Epithelial cell of proximal tubule (primary cell): ENCODE data around the gene EML5. TPM values are rescaled to one million over a fixed set of nuclear protein-coding genes. Genes with fewer than 3 reads are reported as not detected.

Experiments used
- DNase-seq: peaks from one replicate; pipeline ENCODE4 v3.0.0-alpha.2; 2011; ENCODE audit warnings: low read depth
- H3K4me3 ChIP-seq: 2 replicates; pipeline ENCODE4 v1.5.1; 2011; ENCODE audit warnings: low read depth, mild to moderate bottlenecking, low read length
- total RNA-seq: library from RNA; depleted of rRNA; stranded (reverse); fragments of >200 nt; gene quantifications from 2 replicates; pipeline ENCODE4 v1.2.3, GENCODE V29; 2015
- TF ChIP-seq, protein P1 (sequence below): conservative IDR thresholded peaks from 2 replicates; pipeline ENCODE4 v1.5.1; 2012; ENCODE audit warnings: low read depth, mild to moderate bottlenecking, low read length

Gene EML5
- total RNA-seq, 1 donor from 2014 or later, result 0.40 TPM

DNA sequence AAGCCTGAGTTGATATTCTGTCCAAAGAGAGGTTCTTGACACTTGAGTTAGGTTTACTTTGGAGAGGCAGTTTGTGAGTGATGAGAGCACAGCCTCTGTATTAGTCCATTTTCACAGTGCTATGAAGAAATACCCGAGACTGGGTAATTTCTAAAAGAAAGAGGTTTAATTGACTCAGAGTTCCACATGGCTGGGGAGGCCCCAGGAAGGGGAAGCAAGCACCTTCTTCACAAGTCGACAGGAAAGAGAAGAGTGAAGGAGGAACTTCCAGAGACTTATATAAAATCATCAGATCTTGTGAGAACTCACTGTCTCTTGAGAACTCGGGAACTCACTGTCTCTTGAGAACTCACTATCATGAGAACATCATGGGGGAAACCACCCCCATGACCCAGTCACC, 224.6 kb downstream of the EML5 start:
- TF ChIP-seq, protein P1, sequence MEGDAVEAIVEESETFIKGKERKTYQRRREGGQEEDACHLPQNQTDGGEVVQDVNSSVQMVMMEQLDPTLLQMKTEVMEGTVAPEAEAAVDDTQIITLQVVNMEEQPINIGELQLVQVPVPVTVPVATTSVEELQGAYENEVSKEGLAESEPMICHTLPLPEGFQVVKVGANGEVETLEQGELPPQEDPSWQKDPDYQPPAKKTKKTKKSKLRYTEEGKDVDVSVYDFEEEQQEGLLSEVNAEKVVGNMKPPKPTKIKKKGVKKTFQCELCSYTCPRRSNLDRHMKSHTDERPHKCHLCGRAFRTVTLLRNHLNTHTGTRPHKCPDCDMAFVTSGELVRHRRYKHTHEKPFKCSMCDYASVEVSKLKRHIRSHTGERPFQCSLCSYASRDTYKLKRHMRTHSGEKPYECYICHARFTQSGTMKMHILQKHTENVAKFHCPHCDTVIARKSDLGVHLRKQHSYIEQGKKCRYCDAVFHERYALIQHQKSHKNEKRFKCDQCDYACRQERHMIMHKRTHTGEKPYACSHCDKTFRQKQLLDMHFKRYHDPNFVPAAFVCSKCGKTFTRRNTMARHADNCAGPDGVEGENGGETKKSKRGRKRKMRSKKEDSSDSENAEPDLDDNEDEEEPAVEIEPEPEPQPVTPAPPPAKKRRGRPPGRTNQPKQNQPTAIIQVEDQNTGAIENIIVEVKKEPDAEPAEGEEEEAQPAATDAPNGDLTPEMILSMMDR, result no peak
- no peak overlapping the region for H3K4me3 ChIP-seq
- DNase-seq, result no peak

DNA sequence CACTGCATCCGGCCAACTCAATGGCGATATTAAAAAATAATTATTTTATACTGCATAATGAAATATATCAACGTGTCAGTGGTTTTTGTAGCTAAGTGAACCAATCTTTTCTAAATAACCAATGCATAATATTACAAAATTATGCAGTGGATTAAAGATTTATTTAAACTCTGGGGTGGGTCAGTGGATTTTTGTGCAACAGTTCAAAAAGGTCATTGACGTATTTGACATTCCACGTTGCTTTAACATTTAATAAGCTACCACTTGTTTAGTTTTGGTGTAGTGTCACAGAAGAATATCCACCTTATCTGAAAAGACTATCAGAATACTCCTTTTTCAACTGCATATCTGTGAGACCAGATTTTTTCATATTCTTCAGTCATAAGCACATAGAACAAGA, 227.3 kb downstream of the EML5 start:
- DNase-seq, result no peak
- TF ChIP-seq, protein P1, result no peak

DNA sequence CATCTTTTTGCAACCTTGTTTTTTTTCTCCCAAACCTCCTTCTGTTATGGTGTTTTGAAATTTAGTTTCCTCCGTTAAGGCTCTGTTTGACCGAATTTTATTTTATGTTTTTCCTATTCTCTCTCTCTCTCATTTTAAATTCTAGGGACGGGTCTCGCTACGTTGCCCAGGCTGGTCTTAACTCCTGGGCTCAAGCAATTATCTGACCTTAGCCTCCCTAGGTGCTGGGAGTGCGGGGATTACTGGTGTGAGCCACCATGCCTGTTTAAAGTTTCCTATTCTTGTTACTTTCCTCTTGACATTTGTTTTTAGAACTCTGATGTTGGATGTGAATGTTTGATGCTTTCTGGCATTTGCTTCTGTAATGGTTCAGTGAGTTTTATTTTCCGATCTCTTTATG, 228.9 kb downstream of the EML5 start:
- H3K4me3 ChIP-seq, result peak overlapping the region; percentile 93
- TF ChIP-seq, protein P1, result no peak

More for the DNA sequence above, 227.3 kb downstream of the EML5 start:
- no peak overlapping the region for H3K4me3 ChIP-seq

DNA sequence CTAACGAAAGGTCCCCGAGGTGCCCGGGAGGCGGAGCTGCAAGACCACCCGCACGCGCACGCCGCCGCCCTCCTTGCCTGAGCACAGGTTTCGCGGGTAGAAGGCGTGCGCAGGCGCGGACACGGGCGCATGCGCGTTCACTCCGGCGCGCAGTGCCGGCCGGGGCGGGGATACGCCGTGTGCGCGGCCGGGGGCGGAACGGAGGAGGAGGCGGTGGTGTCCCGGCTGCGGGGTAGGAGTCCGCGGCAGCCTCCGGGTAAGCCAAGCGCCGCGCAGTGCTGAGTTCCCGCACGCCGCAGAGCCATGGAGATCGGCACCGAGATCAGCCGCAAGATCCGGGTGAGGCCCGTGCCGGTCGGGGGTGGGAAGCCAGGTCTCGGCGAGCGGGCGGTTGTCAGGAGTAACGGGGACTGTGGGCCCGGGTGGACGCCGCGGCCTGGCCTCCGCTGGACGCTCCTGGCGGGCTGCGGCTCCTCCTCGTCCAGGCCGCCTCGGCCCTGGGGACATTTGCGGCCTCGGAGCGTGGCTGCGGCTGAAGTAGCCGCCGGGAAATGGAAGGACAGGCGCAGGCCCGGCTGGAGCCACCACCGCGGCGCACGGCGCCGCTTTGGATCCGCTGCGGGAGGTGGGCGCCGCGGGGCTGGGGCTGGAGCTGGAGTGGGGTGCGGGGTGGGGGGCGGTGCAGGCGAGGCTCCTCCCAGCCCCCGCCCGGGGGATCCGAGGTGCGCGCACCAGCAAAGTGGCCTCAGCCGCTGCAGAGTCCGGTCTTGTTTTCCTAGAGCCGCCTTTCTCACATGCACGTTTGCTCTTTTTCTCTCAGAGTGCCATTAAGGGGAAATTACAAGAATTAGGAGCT, 229.7 kb downstream of the EML5 start, which contains the start of gene ZC3H14:
TSS of gene ZC3H14 (plus strand) at position 207 of the 856 bp plus-strand sequence. CDS start at position 304, 97 bp downstream.
- TF ChIP-seq, protein P1, result no peak
- DNase-seq, result no peak
- H3K4me3 ChIP-seq, result peak within 1 kb of the TSS; percentile 93

More for the DNA sequence above, 228.9 kb downstream of the EML5 start:
- DNase-seq, result no peak

DNA sequence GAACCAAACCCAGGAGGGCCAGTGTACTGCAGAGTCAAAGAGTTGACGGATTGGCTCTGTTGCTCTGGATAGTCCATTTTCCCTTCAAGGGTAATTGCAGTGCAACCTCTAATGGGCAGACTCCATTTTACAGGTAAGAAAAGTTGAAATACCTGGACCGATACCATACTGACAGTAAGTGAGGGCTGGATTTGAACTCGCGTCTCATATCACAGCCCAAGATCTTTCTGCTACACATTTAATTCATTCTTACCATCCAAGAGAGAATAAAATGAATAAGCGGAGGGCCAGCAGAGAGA, 230.3 kb downstream of the EML5 start:
- TF ChIP-seq, protein P1, result no peak
- H3K4me3 ChIP-seq, result peak overlapping the region; percentile 93
- no peak for DNase-seq

Other genes starting within 250 kb of the EML5 start
- 5.9 and 8.2 TPM in 2 replicates for gene PTPN21, start 237.9 kb downstream of the EML5 start, total RNA-seq
- gene ZC3H14, start 229.9 kb downstream of the EML5 start, total RNA-seq, result 55.1 and 65.3 TPM in 2 replicates
- 10.2 and 10.8 TPM in 2 replicates for gene TTC8, start 31.7 kb upstream of the EML5 start, total RNA-seq